ENCODE data around the gene EFR3B.

EFR3B gene

GRCh38 chr2:25073914-25074313 is 32.0 kb downstream of the EFR3B start:
- no peak for DNase-seq (ENCODE audit: extremely low spot score)
- ChIA-PET POLR2A (no interaction called here), CTCF (interaction anchor here (1.3 kb wide), 1 partner anchor 9 kb away, joined by 6 read pairs; no protein-coding TSS in a partner anchor)
- TF ChIP-seq, protein P1, sequence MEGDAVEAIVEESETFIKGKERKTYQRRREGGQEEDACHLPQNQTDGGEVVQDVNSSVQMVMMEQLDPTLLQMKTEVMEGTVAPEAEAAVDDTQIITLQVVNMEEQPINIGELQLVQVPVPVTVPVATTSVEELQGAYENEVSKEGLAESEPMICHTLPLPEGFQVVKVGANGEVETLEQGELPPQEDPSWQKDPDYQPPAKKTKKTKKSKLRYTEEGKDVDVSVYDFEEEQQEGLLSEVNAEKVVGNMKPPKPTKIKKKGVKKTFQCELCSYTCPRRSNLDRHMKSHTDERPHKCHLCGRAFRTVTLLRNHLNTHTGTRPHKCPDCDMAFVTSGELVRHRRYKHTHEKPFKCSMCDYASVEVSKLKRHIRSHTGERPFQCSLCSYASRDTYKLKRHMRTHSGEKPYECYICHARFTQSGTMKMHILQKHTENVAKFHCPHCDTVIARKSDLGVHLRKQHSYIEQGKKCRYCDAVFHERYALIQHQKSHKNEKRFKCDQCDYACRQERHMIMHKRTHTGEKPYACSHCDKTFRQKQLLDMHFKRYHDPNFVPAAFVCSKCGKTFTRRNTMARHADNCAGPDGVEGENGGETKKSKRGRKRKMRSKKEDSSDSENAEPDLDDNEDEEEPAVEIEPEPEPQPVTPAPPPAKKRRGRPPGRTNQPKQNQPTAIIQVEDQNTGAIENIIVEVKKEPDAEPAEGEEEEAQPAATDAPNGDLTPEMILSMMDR (IDR thresholded peaks at IDR 0.05; ENCODE audit: control extremely low read depth, extremely low read depth, low read depth, missing control alignments) = no peak

- TF ChIP-seq, protein P1 (IDR thresholded peaks at IDR 0.05; ENCODE audit: control extremely low read depth, extremely low read depth, low read depth, missing control alignments) = no peak
- no peak for DNase-seq (ENCODE audit: extremely low spot score)
- POLR2A ChIA-PET = no interaction called here
- CTCF ChIA-PET = interaction anchor here (1.8 kb wide), 1 partner anchor 10 kb away, joined by 4 read pairs; no protein-coding TSS in a partner anchor
Observed at GRCh38 chr2:25074826-25075225, 33.0 kb downstream of the EFR3B start.

GRCh38 chr2:25076749-25077148 is 34.9 kb downstream of the EFR3B start:
- ChIA-PET CTCF (no interaction called here), POLR2A (no interaction called here)
- TF ChIP-seq, protein P1 (IDR thresholded peaks at IDR 0.05; ENCODE audit: control extremely low read depth, extremely low read depth, low read depth, missing control alignments) = no peak
- DNase-seq (ENCODE audit: extremely low spot score) = no peak

GRCh38 chr2:25077789-25078169 is 35.9 kb downstream of the EFR3B start:
- no peak for DNase-seq (ENCODE audit: extremely low spot score)
- TF ChIP-seq, protein P1 (IDR thresholded peaks at IDR 0.05; ENCODE audit: control extremely low read depth, extremely low read depth, low read depth, missing control alignments) = no peak
- ChIA-PET CTCF (interaction anchor here (1.5 kb wide), 1 partner anchor 27 kb away, joined by 3 read pairs; no protein-coding TSS in a partner anchor), POLR2A (no interaction called here)

DNA sequence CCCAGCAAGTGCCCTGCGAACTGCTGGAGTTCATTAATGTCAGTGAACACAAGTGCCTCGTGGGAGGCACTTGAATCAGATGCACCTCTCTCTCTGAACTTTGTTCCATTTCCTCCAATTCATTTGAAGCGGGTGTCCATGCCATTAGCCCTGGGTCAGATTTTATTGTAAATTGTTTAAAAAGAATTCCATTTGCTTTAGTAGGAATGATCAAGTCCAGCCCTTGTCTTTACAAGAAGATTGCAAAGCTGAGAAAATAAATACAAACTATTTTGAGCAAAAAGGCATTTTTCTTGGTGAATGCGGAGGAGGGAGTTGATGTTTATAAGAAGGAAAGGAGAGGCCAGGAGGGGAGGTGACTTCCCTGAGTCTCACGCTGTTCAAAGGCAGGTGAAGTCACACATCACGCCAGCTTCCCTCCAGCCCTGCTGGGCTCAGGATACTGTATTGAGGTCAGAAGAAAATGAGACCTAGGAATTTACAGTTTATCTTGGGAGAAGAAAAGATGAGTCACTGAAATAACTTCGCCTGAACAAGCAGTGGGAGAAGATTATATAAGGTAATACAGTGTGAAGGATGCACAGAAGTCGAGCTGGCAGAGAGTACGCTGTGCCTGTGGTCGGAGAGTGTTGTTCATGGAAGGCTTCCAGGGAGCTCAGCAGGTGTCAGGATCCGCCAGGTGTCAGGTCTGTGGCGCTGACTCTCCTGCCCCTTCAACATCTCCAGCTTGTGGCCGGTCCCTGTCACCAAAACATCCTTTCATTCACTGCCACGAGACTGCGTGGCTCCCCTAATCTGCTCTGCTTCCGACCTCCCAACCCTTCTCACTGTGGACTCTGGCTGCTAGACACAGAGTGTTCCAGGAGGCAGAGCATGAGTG is 36.5 kb downstream of the EFR3B start:
- no peak for DNase-seq (ENCODE audit: extremely low spot score)
- ChIA-PET POLR2A (no interaction called here), CTCF (interaction anchor here (1.5 kb wide), 1 partner anchor 27 kb away, joined by 3 read pairs; no protein-coding TSS in a partner anchor)
- TF ChIP-seq, protein P1 (IDR thresholded peaks at IDR 0.05; ENCODE audit: control extremely low read depth, extremely low read depth, low read depth, missing control alignments) = no peak

GRCh38 chr2:25079050-25079635 is 37.3 kb downstream of the EFR3B start:
- DNase-seq (ENCODE audit: extremely low spot score) = no peak
- ChIA-PET POLR2A (no interaction called here), CTCF (interaction anchor here (1.5 kb wide), 1 partner anchor 26 kb away, joined by 3 read pairs; no protein-coding TSS in a partner anchor)
- TF ChIP-seq, protein P1 (IDR thresholded peaks at IDR 0.05; ENCODE audit: control extremely low read depth, extremely low read depth, low read depth, missing control alignments) = no peak

Data from GM10248 (cell line).